RWPE2 (cell line): ENCODE results near the gene DOP1A.

ENCODE experiments used
- ATAC-seq: fragments of 200-7000 bp; cut with Tn5 transposase; 3 replicates; pipeline ENCODE4 v1.9.1; 2021; ENCODE audit warnings: low read depth
- DNase-seq: peaks from one replicate; pipeline ENCODE4 v3.0.0-alpha.2; 2020; ENCODE audit warnings: low spot score
- H3K27ac ChIP-seq: fragments of 450-650 bp; 2 replicates; pipeline ENCODE4 v1.5.1; 2017; ENCODE audit warnings: mild to moderate bottlenecking; ENCODE audit not compliant: poor library complexity, severe bottlenecking
- H3K27me3 ChIP-seq: fragments of 250-450 bp; sonication (Bioruptor Pico); 2 replicates; pipeline ENCODE4 v1.5.1; 2021; ENCODE audit warnings: mild to moderate bottlenecking, moderate library complexity; ENCODE audit not compliant: insufficient read depth, poor library complexity, severe bottlenecking
- H3K36me3 ChIP-seq: fragments of 250-450 bp; sonication (Bioruptor Pico); 2 replicates; pipeline ENCODE4 v1.5.1; 2020; ENCODE audit warnings: low read depth, mild to moderate bottlenecking, moderate library complexity
- H3K4me1 ChIP-seq: fragments of 250-450 bp; sonication (Bioruptor Pico); 2 replicates; pipeline ENCODE4 v1.5.1; 2021; ENCODE audit warnings: mild to moderate bottlenecking, moderate library complexity; ENCODE audit not compliant: insufficient read depth, poor library complexity, severe bottlenecking
- H3K4me3 ChIP-seq: fragments of 250-450 bp; sonication (Bioruptor Pico); 2 replicates; pipeline ENCODE4 v1.5.1; 2021; ENCODE audit warnings: mild to moderate bottlenecking, moderate library complexity; ENCODE audit not compliant: severe bottlenecking
- H3K9me3 ChIP-seq: fragments of 250-450 bp; sonication (Bioruptor Pico); 2 replicates; pipeline ENCODE4 v1.5.1; 2021; ENCODE audit warnings: mild to moderate bottlenecking, moderate library complexity; ENCODE audit not compliant: severe bottlenecking
- CTCF ChIP-seq: fragments of 450-650 bp; IDR thresholded peaks from one replicate; pipeline ENCODE4 v1.5.1; 2017; ENCODE audit warnings: mild to moderate bottlenecking, moderate library complexity; ENCODE audit not compliant: poor library complexity, severe bottlenecking

The DOP1A gene

GRCh38 chr6:83044091-83044768, 23.2 kb upstream of the DOP1A start:
- no peaks in the 10 kb centered on the region for H3K9me3 ChIP-seq
- ATAC-seq, result no peak
- TF ChIP-seq CTCF, result no peak
- no peak overlapping the region for H3K4me3 ChIP-seq
- peaks cover 6% of the 10 kb centered on the region for H3K36me3 ChIP-seq
- no peaks in the 10 kb centered on the region for H3K27me3 ChIP-seq
- H3K4me1 ChIP-seq, result no peaks in the 10 kb centered on the region
- no peak for DNase-seq
- no peak overlapping the region for H3K27ac ChIP-seq

GRCh38 chr6:83047065-83047754, 20.3 kb upstream of the DOP1A start:
- Histone ChIP-seq H3K4me3 (no peak overlapping the region), H3K4me1 (no peaks in the 10 kb centered on the region), H3K9me3 (no peaks in the 10 kb centered on the region), H3K27me3 (no peaks in the 10 kb centered on the region), H3K27ac (no peak overlapping the region), H3K36me3 (peaks cover 12% of the 10 kb centered on the region; the same call in 1 of the 2 replicates)
- DNase-seq (no peak), ATAC-seq (no peak)
- no peak for TF ChIP-seq CTCF

GRCh38 chr6:83051377-83052172, 15.9 kb upstream of the DOP1A start:
- H3K36me3 ChIP-seq, result 0 out of 2 replicates have a peak, but pooled peaks cover 12% of the 10 kb centered on the region
- no peak for TF ChIP-seq CTCF
- no peak overlapping the region for H3K27ac ChIP-seq

DNA sequence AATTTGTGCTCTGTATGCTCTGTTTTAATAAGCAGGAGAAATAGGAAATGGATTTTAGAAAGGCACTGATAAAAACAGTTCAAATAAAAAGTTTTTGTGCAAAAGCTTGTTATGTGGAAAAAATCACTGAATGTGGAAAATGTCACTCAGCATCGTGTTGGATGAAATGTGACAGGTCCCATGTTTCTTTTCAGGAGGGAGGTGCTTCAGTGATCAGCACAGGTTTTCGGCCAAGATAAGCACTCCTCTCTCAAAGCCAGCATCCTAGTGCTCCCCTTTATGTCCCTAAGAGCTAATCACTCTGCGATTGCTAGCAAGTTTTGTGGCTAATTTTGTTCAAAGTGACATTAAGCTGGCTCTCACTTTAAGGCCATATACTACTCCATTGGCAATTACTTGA, 13.8 kb upstream of the DOP1A start:
- H3K4me3 ChIP-seq, result no peak overlapping the region
- H3K27me3 ChIP-seq, result no peaks in the 10 kb centered on the region
- H3K9me3 ChIP-seq, result no peaks in the 10 kb centered on the region
- TF ChIP-seq CTCF, result no peak
- DNase-seq (no peak), ATAC-seq (no peak)
- H3K4me1 ChIP-seq, result no peaks in the 10 kb centered on the region
- H3K27ac ChIP-seq, result no peak overlapping the region
- H3K36me3 ChIP-seq, result peaks cover 12% of the 10 kb centered on the region; the same call in 1 of the 2 replicates

More at GRCh38 chr6:83051377-83052172, 15.9 kb upstream of the DOP1A start:
- no peaks in the 10 kb centered on the region for H3K4me1 ChIP-seq
- DNase-seq, result no peak
- H3K27me3 ChIP-seq, result no peaks in the 10 kb centered on the region
- no peak overlapping the region for H3K4me3 ChIP-seq
- no peak for ATAC-seq
- no peaks in the 10 kb centered on the region for H3K9me3 ChIP-seq
